Stimulated activated CD8-positive, alpha-beta memory T cell treated with anti-CD3 and anti-CD28 coated beads, Interleukin-15, amount 100 ng/mL, for 4 hours (primary cell): ENCODE results near the gene LYZL6.

Experiments
- DNase-seq, 2 donors: peaks; one replicate each; pipeline ENCODE4 v3.0.0-alpha.2; 2020; ENCODE audit warnings: low read depth in 2 of 2

Gene LYZL6

DNA sequence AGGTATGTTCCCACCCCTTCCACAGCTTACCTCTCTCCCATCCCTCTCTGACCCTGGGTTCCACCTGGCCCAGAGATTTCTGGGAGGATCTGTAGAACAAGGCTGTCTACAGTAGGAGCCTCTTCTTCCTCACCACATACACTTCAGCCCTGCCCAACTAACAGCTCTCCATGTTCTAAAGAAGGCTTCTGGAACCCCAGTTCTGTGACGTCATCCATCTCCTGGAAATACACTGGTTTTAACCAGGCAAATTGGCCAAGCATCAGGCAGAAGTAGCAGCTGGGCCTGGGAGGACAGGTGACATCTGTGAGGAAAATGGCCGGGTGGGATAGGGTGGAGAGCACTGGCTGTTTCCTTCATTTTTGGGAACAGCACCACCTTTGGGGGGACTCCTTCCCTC, at the start of gene LYZL6:
Gene LYZL6, minus strand, starts transcription at position 177 of the 400 bp plus-strand sequence. CDS start 4,357 bp downstream, outside the sequence.
- DNase-seq = no peak

GRCh38 chr17:35991075-35991474, 47.6 kb upstream of the LYZL6 start:
- no peak for DNase-seq

GRCh38 chr17:35988164-35988563, 44.7 kb upstream of the LYZL6 start:
- DNase-seq = no peak

DNA sequence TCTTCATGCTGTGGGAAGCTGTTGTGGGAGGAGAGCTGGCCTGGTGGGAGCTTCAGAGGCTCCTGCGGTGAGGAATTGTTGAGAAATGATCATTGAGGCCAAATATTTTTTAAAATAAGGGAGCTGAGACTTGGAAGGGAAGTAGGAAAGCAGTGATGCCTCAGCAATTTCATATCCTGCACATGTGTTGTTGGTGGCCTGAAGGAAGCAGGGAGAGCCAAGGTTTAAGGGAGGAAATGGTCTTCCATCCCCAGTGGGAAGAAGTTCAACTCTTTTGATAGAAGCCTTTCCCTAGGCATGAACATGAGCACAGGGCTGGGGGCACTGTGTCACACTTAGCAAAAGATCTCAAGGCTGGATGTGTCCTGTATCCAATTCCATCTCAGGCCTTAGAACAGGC, 43.1 kb upstream of the LYZL6 start, which contains the start of gene CCL14:
Gene CCL14, minus strand, starts transcription at position 87 of the 400 bp plus-strand sequence. Its CDS starts 80 bp downstream, at position 7.
- no peak for DNase-seq

DNA sequence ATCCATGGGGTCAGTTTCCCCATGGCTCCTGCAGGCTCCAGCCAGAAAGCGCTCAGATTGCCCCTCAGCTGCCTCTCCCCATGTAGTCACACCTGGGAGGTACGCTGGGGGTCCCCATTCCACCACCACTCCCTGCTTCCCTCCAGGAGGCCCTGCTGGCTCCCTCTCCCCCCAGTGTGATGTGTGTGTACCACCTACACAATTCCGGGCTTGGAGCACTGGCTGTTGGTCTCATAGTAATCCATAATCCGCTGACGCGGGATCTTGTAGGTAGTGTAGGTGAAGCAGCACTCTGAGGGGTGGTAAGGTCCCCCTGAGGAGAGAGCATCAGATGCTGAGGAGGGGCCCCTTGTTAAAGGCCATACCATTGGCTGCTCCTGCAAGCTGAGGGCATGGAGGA, 40.6 kb upstream of the LYZL6 start:
- no peak for DNase-seq

- DNase-seq = no peak
These were observed 39.1 kb upstream of the LYZL6 start for GRCh38 chr17:35982409-35983191.

GRCh38 chr17:35981908-35982330, 38.4 kb upstream of the LYZL6 start:
- DNase-seq = no peak

- DNase-seq = no peak
These were observed 37.7 kb upstream of the LYZL6 start, which contains the start of gene CCL16 for GRCh38 chr17:35981246-35981645. TSS of gene CCL16 (minus strand) at chr17:35981497. CDS start at chr17:35981420, 77 bp downstream.

GRCh38 chr17:35978346-35978745, 34.8 kb upstream of the LYZL6 start:
- no peak for DNase-seq

GRCh38 chr17:35977509-35977908, 34.0 kb upstream of the LYZL6 start:
- DNase-seq = no peak

GRCh38 chr17:35973333-35974260, 30.1 kb upstream of the LYZL6 start:
- DNase-seq = no peak

GRCh38 chr17:35972945-35973332, 29.4 kb upstream of the LYZL6 start:
- no peak for DNase-seq

DNA sequence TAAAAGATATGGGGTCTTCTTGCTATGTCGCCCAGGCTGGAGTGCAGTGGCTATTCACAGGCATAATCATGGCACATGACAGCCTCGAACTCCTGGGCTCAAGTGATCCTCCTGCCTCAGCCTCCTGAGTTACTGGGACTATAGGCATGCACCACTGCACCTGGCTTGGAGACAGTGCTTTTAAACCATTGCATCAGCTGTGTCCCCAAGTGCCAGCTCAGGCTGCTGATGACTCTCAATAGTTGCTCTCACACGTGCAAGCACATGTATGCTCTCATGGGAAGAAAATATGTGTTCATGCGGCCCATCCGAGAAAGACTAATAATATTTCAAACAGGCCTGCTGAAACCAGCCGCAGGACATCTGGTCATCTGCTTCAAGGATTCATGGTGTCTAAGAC, 29.0 kb upstream of the LYZL6 start:
- no peak for DNase-seq

- DNase-seq = no peak
These were observed 28.6 kb upstream of the LYZL6 start for GRCh38 chr17:35972066-35972465.

DNA sequence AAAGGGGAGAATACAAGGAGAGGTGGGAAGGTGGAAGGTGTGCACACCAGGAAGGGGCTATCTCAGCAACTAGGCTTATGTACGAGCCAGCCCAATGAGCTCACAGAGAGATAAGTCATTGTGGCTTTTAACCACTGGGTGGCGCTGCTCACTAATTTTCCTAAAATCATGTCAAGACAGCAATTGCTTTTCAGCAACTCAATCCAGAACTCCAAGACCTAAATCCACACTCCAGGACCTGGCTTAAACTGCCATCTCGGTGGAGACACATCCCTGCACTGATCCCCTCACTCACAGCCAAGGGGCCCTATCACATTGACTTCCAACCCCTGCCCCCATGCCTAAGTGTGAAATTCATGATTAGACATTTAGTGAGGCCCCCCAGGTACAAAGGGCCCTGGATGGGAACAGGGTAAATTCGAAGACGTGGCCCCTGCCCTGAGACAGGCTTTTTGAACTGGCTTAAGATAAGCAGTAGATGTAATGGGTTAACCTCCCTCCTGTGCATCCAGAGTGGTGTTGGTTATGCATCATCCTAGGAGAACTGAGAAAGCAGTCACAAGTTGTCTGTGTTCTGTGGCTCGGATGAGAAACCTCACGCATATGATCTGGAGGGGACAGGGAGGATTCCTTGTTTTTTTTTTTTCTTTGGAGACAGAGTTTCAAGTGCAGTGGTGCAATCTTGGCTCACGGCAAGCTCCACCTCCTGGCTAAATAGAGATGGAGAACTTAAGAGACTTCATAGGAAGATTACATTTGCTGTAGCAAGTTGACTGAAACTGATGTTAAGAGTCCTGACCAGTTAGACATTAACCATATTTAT, 26.3 kb upstream of the LYZL6 start:
- DNase-seq = peak; percentile 21 to 52

DNA sequence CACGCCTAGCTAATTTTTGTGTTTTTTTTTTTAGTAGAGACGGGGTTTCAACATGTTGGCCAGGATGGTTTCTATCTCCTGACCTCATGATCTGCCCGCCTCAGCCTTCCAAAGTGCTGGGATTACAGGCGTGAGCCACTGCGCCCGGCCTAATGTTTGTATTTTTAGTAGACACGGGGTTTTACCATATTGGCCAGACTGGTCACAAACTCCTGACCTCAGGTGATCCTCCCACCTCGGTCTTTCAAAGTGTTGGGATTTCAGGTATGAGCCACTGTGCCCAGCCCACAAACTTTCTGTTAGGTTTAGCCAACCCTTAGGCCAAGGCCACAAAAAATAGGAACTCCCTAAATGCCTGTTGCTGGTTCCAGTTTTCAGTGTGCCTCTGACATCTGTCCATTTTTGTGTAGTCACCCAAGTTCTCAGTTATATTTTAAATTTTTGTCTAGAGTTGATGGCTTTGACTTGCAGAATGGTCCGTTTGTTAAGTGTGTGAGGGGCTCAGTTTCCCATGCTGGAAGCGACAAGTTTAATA, 25.1 kb upstream of the LYZL6 start:
- no peak for DNase-seq

DNA sequence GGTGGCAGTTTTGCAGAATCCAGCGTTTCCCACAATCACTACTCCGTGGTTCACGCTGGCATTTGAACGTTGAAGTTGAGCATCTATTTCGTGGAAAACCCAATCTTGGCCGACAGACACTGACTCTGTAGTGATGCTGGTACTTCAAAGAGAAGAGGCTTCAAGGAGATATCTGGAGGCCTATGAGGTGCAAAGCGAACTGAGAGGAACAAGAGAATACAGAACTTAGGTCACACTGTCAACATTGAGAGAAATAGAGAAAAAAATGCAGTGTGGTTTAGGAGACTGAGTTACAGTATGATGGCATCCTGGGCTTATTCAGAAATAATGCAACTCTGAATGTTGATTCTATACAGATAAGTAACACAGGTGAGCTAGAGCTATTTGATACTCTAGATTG, 21.8 kb upstream of the LYZL6 start:
- no peak for DNase-seq

- DNase-seq = no peak
These were observed 20.1 kb upstream of the LYZL6 start for GRCh38 chr17:35963663-35964062.

DNA sequence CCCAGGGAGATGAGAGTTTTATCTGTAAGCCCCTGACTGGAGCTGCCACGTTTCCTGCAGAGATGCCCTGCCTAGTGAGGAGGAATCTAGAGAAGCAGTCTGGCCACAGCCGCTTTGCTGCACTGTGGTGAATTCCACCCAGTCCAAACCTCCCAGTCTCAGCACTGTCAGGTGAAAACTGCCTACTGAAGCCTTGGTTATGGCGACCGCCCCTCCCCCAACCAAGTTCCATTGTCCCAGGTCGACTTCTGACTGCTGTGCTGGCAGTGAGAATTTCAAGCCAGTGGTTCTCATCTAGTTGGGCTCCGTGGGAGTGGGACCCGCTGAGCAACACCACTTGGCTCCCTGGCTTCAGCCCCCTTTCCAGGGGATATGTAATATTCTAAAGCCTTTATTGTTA, 10.2 kb upstream of the LYZL6 start:
- no peak for DNase-seq

DNA sequence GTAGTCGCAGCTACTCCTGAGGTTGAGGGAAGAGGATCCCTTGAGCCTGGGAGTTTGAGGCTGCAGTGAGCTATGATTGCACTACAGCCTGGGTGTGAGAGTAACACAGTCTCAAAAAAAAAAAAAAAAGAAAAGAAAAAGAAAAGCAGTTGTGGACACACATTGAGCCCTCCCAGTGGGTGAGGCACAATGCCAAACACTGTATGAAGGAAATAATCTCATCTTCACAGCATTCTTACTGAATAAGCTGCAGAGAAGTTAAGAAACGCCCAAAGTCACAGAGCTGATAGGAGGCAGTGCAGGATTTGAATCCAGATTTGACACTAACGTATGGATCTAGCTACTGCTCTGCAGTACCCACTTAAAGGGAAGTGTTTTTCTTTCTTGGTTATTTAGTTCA, 5.9 kb upstream of the LYZL6 start:
- DNase-seq = no peak

DNA sequence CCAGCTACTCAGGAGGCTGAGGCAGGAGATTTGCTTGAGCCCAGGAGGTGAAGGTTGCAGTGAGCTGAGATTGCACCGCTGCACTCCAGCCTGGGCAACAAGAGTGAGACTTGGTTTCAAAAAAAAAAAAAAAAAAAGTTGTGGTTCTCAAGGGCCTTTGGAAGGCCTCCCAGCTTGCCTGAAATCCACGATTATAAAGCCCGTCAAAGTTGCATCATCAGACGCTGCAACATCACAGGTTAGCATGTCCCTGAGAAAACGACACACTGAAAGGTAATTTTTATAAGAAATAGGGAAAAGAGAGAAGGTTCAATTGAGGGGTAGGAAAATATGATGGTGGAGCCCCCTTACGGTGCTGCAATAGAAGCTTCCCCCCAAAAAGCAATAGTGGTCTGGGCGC, 4.6 kb upstream of the LYZL6 start:
- DNase-seq = no peak
